Stimulated activated CD8-positive, alpha-beta memory T cell treated with anti-CD3 and anti-CD28 coated beads, Interleukin-7, amount 100 ng/mL, for 1 hour (primary cell): ENCODE data around the gene COX8A.

ENCODE experiments used
- DNase-seq, 2 donors: peaks; one replicate each; pipeline ENCODE4 v3.0.0-alpha.2; 2020; ENCODE audit warnings: low read depth in 2 of 2

The COX8A gene

GRCh38 chr11:64019106-64020037, 45.0 kb downstream of the COX8A start:
- DNase-seq, result no peak

DNA sequence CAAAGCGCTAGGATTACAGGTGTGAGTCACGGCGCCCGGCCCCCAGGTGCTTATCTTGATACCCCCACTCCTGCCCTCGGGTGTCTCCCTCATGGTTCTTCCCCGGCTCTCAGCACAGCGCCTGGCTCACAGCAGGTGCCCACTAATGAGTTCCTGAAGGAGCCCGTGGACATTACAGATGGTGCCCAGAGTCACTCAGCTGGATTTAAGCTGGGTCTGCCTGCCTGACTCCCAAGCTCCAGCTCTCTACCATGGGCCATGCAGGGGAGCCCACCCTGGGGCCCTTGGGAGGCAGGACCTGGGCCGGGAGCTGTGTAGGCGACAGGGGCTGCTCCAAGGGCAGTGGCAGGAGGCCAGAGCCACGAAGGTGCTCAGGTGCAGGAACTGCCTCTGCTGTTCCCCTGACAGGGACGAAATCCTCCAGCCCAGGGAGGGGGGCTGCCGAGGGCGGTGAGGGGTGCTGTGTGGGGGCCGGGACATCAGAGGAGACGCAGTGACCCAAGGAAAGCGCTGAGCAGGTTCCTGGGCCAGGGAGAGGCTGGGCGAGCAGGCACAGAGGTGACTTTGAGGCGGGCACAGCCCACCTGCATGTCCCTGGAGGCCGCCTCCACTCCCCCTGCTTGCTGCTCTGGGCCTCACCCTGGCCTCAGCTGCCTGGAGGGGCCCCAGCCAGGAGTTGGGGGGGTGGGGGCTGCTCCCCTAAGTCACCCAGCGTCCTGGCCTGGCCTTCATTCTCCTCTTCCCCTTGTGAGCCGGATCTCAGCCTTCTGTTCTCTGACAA, 46.7 kb downstream of the COX8A start:
- no peak for DNase-seq

GRCh38 chr11:64021757-64022093, 47.3 kb downstream of the COX8A start:
- DNase-seq, result no peak

DNA sequence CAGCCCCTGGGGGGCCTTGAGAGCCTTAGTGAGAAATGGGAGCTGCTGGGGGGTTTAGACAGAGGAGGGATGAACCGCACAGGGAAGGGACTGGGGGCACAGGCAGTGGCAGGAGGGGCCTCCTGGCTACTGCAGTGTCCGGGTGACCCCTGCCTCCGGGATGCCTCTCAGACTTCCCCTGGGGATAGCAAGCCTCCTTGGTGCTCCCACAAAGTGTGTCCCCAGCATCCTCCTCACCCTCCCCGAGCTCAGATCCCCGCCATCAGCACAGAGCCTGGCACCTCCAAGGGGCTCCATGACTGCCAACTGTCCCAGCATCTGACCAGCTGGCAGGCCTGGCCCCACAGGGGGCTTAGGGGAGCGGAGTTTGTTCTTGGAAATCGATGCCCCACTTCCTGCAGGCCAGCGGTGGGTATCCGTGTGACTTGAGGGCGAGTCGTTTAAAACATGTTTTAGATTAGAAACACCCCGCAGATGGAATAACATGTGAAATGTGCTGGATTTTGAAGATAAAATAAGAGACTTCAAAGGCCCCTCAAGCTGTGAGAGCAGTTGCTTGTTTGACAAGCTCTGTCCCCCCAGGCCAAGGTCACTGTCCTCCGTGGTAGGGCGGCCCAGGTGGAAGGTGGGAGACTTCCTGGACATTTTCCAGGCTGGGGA, 47.8 kb downstream of the COX8A start:
- DNase-seq, result no peak

DNA sequence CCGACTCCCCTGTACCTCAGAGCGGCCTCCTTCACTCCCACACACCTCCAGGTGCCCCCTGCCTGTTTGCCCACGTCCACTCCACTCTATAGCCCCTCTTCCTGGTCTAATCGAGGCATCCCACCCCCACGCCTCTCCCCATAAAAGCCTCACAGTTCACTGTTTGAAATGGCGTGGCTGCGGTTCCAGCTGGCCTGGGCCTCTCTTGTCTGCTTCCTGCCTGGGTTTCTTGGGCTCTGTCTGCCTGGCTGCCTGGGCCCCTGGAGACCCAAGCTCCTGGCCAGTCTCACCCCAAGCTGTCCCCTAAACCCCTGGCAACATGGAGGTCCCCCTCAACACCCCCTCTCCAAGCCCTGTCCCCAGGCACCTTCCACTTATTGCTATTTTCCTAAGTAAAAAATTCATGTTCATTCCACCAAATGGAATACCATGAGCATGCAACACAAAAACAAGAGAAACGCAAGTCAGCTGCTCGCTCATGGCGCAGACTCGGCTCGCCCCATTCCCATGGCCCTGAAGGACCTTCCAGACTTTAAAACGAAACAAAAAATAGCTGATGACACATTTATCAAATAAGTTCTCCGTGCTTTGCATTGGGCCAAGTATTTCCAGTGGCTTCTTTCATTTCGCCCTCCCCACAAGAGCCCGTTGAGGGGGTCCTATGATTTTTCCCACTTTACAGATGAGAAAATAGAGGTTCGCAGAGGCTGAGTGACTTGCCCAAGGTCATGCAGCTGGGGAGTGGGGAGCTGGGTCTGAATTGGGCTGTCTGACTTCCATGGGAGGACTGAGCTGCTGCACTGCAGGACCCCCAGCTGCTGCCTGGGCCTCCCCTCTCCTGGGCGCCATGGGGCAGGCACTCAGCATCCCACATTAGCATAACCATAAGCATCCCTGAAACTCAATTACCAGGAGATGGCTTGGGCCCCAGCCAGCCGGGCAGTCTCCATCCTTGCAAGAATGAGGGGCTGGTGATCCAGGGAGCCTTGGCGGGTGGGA, 49.6 kb downstream of the COX8A start:
- DNase-seq, result no peak

DNA sequence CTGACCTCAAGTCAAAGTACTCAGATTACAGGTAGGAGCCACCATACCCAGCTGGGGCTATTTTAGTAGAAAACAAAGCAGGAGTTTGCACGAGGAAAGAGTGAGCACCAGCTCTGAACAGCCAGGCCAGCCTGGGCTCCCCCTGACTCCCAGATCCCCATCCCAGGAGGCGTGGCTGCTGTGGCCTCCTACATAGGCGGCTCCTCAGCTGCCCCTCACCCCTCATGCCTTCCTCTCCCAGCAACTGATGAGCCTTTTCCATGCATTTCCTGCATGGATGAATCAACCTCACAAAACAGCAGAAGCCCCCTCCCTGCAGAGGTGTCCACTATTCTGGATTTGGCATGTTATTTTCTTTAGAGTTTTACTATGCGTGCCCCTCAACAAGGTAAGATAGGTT, 50.8 kb downstream of the COX8A start:
- DNase-seq, result no peak
